Right lobe of liver (tissue), 6 donors: ENCODE results near the gene WDR3. TPM values are rescaled to one million over a fixed set of nuclear protein-coding genes. Genes with fewer than 3 reads are reported as not detected.
"Not testable (repeated sequence)": the region's sequence is repeated elsewhere in the genome, so short reads cannot be mapped to it uniquely, and the experiment has no call there.

Experiments used
- ATAC-seq, 4 donors: fragments of 200-7000 bp; cut with Tn5 transposase; one replicate each; pipeline ENCODE4 v1.9.1; 2020; ENCODE audit warnings: mild to moderate bottlenecking in 4 of 4, moderate library complexity in 4 of 4
- DNase-seq, 3 donors: peaks; one replicate each; pipeline ENCODE4 v3.0.0-alpha.2; 2020
- H3K27ac ChIP-seq, 3 donors: fragments of 200-600 bp; one replicate each; pipeline ENCODE4 v1.8.0; 2022
- H3K27me3 ChIP-seq, 2 donors: fragments of 200-600 bp; one replicate each; pipeline ENCODE4 v1.8.0; 2022
- H3K36me3 ChIP-seq, 4 donors: fragments of 200-600 bp; sonication (generic) in 1 of 4; one replicate each; pipeline versions ENCODE4 v1.5.1 to v1.8.0; 2017 to 2022; ENCODE audit warnings: control low read depth in 1 of 4
- H3K4me1 ChIP-seq, 4 donors: fragments of 200-600 bp; sonication (generic) in 1 of 4; one replicate each; pipeline versions ENCODE4 v1.5.1 to v1.8.0; 2017 to 2022; ENCODE audit warnings: control low read depth in 1 of 4
- H3K4me3 ChIP-seq, 3 donors: fragments of 200-600 bp; one replicate each; pipeline ENCODE4 v1.8.0; 2022
- H3K9me3 ChIP-seq, 4 donors: fragments of 200-600 bp; sonication (generic) in 1 of 4; one replicate each; pipeline versions ENCODE4 v1.5.1 to v1.8.0; 2017 to 2022; ENCODE audit warnings: control low read depth in 1 of 4
- CTCF ChIP-seq, 4 donors: fragments of 200-600 bp in 3 of 4; fragments of 450-650 bp in 1 of 4; IDR thresholded peaks; one replicate each; pipeline versions ENCODE4 v1.5.1 to v1.8.0; 2016 to 2022; ENCODE audit warnings: antibody characterized with exemption in 4 of 4, mild to moderate bottlenecking in 2 of 4
- POLR2A ChIP-seq: fragments of 450-650 bp; IDR thresholded peaks from one replicate; pipeline ENCODE4 v1.6.1; 2017; ENCODE audit warnings: antibody characterized with exemption, mild to moderate bottlenecking
- whole genome bisulfite sequencing: methylation state at CpG from one replicate; pipeline ENCODE4 v1.1.6; 2018; ENCODE audit warnings: low coverage, low lambda C conversion rate; ENCODE audit not compliant: insufficient coverage; ENCODE audit errors: missing lambda C conversion rate; 5-methylcytosine and 5-hydroxymethylcytosine counted together
- intact Hi-C, 2 donors: fragments of 100-400 bp; cut with DNase I; formaldehyde crosslinking; loops; one replicate each; pipeline versions ENCODE4 v1.11.2 to v1.14.1; 2022
- total RNA-seq, 6 experiments: library from RNA; depleted of rRNA in 2 of 6; stranded (reverse); fragments of >200 nt in 2 of 6; fragmentation: NEBNext Ultra II Directional in 3 of 6; extraction: Animal tissue kit (Norgen Biotek cat#: 25700) in 3 of 6; gene quantifications; one replicate each; pipeline versions ENCODE4 v1.1.0 to v1.2.4, GENCODE V29; 2016 to 2023
- donor health status: DM: no; HTN: yes; CAD: no.
- donor health status: DM: no; HTN: no; CAD: no.
- donor health status: DM: no; HTN: no; CAD: no.
- donor health status: DM: no; HTN: yes; CAD: no.
- donor health status: DM: no; HTN: yes; CAD: no.

Gene WDR3
- total RNA-seq, 6 experiments from 2014 or later: 10.4 to 18.8 (median 15.1) TPM

GRCh38 chr1:117921991-117922390 is 7.5 kb upstream of the WDR3 start:
- peaks cover 0 to 24% (median 6%) of the 10 kb centered on the region in 4 donors for H3K36me3 ChIP-seq
- H3K27ac ChIP-seq: no peak overlapping the region
- H3K4me1 ChIP-seq: no peaks in the 10 kb centered on the region
- no peak overlapping the region for H3K4me3 ChIP-seq
- 93% methylated on average over 2 of the region's 2 CpGs for WGBS
- no peaks in the 10 kb centered on the region for H3K27me3 ChIP-seq
- no peak for TF ChIP-seq CTCF (IDR thresholded peaks at IDR 0.05)
- no peak for TF ChIP-seq POLR2A
- H3K9me3 ChIP-seq: no peaks in the 10 kb centered on the region
- intact Hi-C loops: no loop called here
- ATAC-seq: no peak
- DNase-seq: no peak

- intact Hi-C loops: not testable (repeated sequence)
These were observed 6.8 kb upstream of the WDR3 start for GRCh38 chr1:117922717-117923116.

GRCh38 chr1:117925981-117926380 is 3.6 kb upstream of the WDR3 start:
- TF ChIP-seq CTCF (IDR thresholded peaks at IDR 0.05): no peak
- no peak for TF ChIP-seq POLR2A
- Histone ChIP-seq H3K36me3 (no peaks in the 10 kb centered on the region), H3K27me3 (no peaks in the 10 kb centered on the region), H3K27ac (no peak overlapping the region), H3K4me3 (no peak overlapping the region), H3K4me1 (peaks cover 0 to 12% (median 4%) of the 10 kb centered on the region in 4 donors), H3K9me3 (no peaks in the 10 kb centered on the region)
- intact Hi-C loops: no loop called here
- WGBS: 73% methylated on average over 3 of the region's 3 CpGs
- ATAC-seq: no peak
- no peak for DNase-seq

More at GRCh38 chr1:117922717-117923116, 6.8 kb upstream of the WDR3 start:
- H3K36me3 ChIP-seq: peaks cover 0 to 17% (median 2%) of the 10 kb centered on the region in 4 donors
- not testable (repeated sequence) for H3K4me3 ChIP-seq, H3K27me3 ChIP-seq, H3K4me1 ChIP-seq, ATAC-seq, DNase-seq, H3K27ac ChIP-seq, H3K9me3 ChIP-seq
- WGBS: 50% methylated on average over 1 of the region's 7 CpGs

GRCh38 chr1:117928881-117929342 is 627 bp upstream of the WDR3 start:
- ATAC-seq (peak; percentile 67 to 75 (median 69)), DNase-seq (peak; percentile 57 to 65 (median 62))
- Histone ChIP-seq H3K27ac (peak overlapping the region; percentile 41 to 80 (median 79)), H3K4me3 (peak overlapping the region; percentile 72 to 94 (median 78)), H3K9me3 (no peaks in the 10 kb centered on the region), H3K4me1 (peaks cover 0 to 39% (median 12%) of the 10 kb centered on the region in 4 donors), H3K27me3 (no peaks in the 10 kb centered on the region), H3K36me3 (no peaks in the 10 kb centered on the region)
- 0% methylated on average over 14 of the region's 24 CpGs for WGBS
- intact Hi-C loops: no loop called here
- TF ChIP-seq CTCF (IDR thresholded peaks at IDR 0.05): peak in 2 of 4 donors; percentile 11 to 20
- no peak for TF ChIP-seq POLR2A

GRCh38 chr1:117930173-117930447 is 571 bp downstream of the WDR3 start:
- H3K27me3 ChIP-seq: no peaks in the 10 kb centered on the region
- WGBS: under 1% methylated on average over 12 of the region's 12 CpGs
- no peaks in the 10 kb centered on the region for H3K9me3 ChIP-seq
- ATAC-seq (peak in 1 of 4 donors; percentile 0), DNase-seq (no peak)
- peaks cover 0 to 43% (median 12%) of the 10 kb centered on the region in 4 donors for H3K4me1 ChIP-seq
- intact Hi-C loops: no loop called here
- H3K36me3 ChIP-seq: peaks cover 0 to 9% (median 0%) of the 10 kb centered on the region in 4 donors
- no peak for TF ChIP-seq CTCF (IDR thresholded peaks at IDR 0.05)
- no peak for TF ChIP-seq POLR2A
- H3K4me3 ChIP-seq: peak overlapping the region; percentile 72 to 94 (median 78)
- peak overlapping the region; percentile 37 to 80 (median 43) for H3K27ac ChIP-seq
